ENCODE measurements around the gene PKN2. TPM values are rescaled to one million over a fixed set of nuclear protein-coding genes. Genes with fewer than 3 reads are reported as not detected.
A peak's percentile ranks its signal among the peaks of the same experiment; 100 is the strongest.

The PKN2 gene
- total and polyA plus RNA-seq, 2 donors (not counting 1 experiment from before 2014, with no cell fraction given) = 28.7 to 29.9 TPM

DNA sequence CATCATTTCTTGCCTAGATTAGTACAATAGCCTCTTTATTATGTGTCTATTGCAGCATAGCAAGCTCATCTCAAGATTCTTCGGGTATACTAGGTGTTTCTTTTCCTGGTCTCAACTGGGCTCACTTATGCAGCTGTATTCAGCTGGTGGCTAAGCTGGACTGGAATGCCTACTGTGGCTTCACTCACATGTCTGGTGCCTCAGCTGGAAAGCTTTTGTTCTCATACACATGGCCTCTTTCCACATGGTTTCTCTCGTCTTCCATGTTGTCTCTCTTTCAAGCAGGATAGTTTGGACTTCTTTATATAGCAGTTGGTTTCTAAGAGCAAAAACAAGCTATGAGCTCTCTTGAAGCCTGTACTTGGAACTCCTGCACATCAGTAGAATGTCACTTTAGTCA lies 45.2 kb downstream of the PKN2 start:
- Histone ChIP-seq H3K79me2 (ENCODE audit: control insufficient read depth, insufficient read depth, low read length) (peaks cover 50% of the 10 kb centered on the region), H3K4me3 (replicated peaks in 1 of 4; ENCODE audit: control extremely low read depth in 1 of 4, insufficient read depth in 1 of 4, low read depth in 3 of 4, low read length in 4 of 4) (no peak overlapping the region), H3K9ac (ENCODE audit: insufficient read depth, low read length) (no peak overlapping the region), H3K36me3 (ENCODE audit: control insufficient read depth, insufficient read depth, low read length) (no peaks in the 10 kb centered on the region), H2AFZ (ENCODE audit: low read length) (no peak overlapping the region), H3K27ac (ENCODE audit: insufficient read depth, low read length) (no peak overlapping the region), H3K27me3 (ENCODE audit: control insufficient read depth, insufficient read depth, low read length) (no peaks in the 10 kb centered on the region), H4K20me1 (ENCODE audit: control insufficient read depth, extremely low read depth, insufficient read depth, low read length) (no peaks in the 10 kb centered on the region), H3K4me1 (ENCODE audit: control insufficient read depth, extremely low read depth, insufficient read depth, low read length) (peaks cover 14% of the 10 kb centered on the region), H3K9me3 (ENCODE audit: control insufficient read depth, insufficient read depth, low read depth, low read length) (no peaks in the 10 kb centered on the region), H3K4me2 (ENCODE audit: extremely low read depth, insufficient read depth, low read length) (no peak overlapping the region)
- no peak for DNase-seq (ENCODE audit: low read depth in 2 of 2)
- no peak for TF ChIP-seq EZH2 (IDR thresholded peaks at IDR 0.05; ENCODE audit: low read length, missing control alignments)
- TF ChIP-seq CTCF (conservative IDR thresholded peaks at IDR 0.05 in 1 of 2, IDR thresholded peaks at IDR 0.05 in 1 of 2; ENCODE audit: low read depth in 1 of 2, low read length in 2 of 2) = no peak

DNA sequence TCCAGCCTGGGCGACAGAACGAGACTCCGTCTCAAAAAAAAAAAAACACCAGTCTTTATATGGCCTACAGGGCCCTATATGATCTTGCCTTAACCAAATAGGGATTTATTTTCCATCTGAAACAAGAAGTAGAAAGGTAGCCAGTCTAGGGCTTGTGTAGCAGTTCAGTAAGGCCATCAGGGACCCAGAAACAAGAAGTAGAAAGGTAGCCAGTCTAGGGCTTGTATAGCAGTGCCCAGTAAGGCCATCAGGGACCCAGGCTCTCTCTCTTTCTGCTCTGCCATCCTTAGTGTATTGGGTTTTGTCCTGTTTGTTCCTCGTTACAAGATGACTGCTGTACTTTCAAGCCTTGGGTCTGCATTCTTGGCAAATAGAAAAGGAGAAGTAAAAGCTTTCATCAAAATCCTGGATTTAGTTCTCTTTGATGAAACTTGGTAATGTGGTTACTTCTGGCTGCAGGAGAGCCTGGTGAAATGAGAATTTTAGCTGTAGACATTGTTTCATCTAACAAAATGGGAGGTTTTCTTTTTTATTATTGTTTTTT lies 46.1 kb downstream of the PKN2 start:
- no peaks in the 10 kb centered on the region for H4K20me1 ChIP-seq (ENCODE audit: control insufficient read depth, extremely low read depth, insufficient read depth, low read length)
- H3K4me2 ChIP-seq (ENCODE audit: extremely low read depth, insufficient read depth, low read length) = peak overlapping the region; percentile 44
- H3K4me3 ChIP-seq (replicated peaks in 1 of 4; ENCODE audit: control extremely low read depth in 1 of 4, insufficient read depth in 1 of 4, low read depth in 3 of 4, low read length in 4 of 4) = no peak overlapping the region

GRCh38 chr1:88730995-88731394 lies 46.9 kb downstream of the PKN2 start:
- H3K9me3 ChIP-seq (ENCODE audit: control insufficient read depth, insufficient read depth, low read depth, low read length) = no peaks in the 10 kb centered on the region
- peaks cover 14% of the 10 kb centered on the region for H3K4me1 ChIP-seq (ENCODE audit: control insufficient read depth, extremely low read depth, insufficient read depth, low read length)
- H3K36me3 ChIP-seq (ENCODE audit: control insufficient read depth, insufficient read depth, low read length) = no peaks in the 10 kb centered on the region
- TF ChIP-seq CTCF (conservative IDR thresholded peaks at IDR 0.05 in 1 of 2, IDR thresholded peaks at IDR 0.05 in 1 of 2; ENCODE audit: low read depth in 1 of 2, low read length in 2 of 2) (no peak), EZH2 (IDR thresholded peaks at IDR 0.05; ENCODE audit: low read length, missing control alignments) (no peak)
- H3K79me2 ChIP-seq (ENCODE audit: control insufficient read depth, insufficient read depth, low read length) = peaks cover 60% of the 10 kb centered on the region
- H2AFZ ChIP-seq (ENCODE audit: low read length) = no peak overlapping the region
- DNase-seq (ENCODE audit: low read depth in 2 of 2) = no peak
- peak overlapping the region in 2 of 4 experiments; percentile 14 to 35 for H3K4me3 ChIP-seq (replicated peaks in 1 of 4; ENCODE audit: control extremely low read depth in 1 of 4, insufficient read depth in 1 of 4, low read depth in 3 of 4, low read length in 4 of 4)
- no peaks in the 10 kb centered on the region for H3K27me3 ChIP-seq (ENCODE audit: control insufficient read depth, insufficient read depth, low read length)
- peak overlapping the region; percentile 31 for H3K27ac ChIP-seq (ENCODE audit: insufficient read depth, low read length)
- no peaks in the 10 kb centered on the region for H4K20me1 ChIP-seq (ENCODE audit: control insufficient read depth, extremely low read depth, insufficient read depth, low read length)
- peak overlapping the region; percentile 49 for H3K4me2 ChIP-seq (ENCODE audit: extremely low read depth, insufficient read depth, low read length)
- no peak overlapping the region for H3K9ac ChIP-seq (ENCODE audit: insufficient read depth, low read length)

More for the DNA sequence above, 46.1 kb downstream of the PKN2 start:
- Histone ChIP-seq H2AFZ (ENCODE audit: low read length) (no peak overlapping the region), H3K79me2 (ENCODE audit: control insufficient read depth, insufficient read depth, low read length) (peaks cover 56% of the 10 kb centered on the region), H3K27me3 (ENCODE audit: control insufficient read depth, insufficient read depth, low read length) (no peaks in the 10 kb centered on the region), H3K9me3 (ENCODE audit: control insufficient read depth, insufficient read depth, low read depth, low read length) (no peaks in the 10 kb centered on the region), H3K9ac (ENCODE audit: insufficient read depth, low read length) (no peak overlapping the region), H3K27ac (ENCODE audit: insufficient read depth, low read length) (peak overlapping the region; percentile 31), H3K36me3 (ENCODE audit: control insufficient read depth, insufficient read depth, low read length) (no peaks in the 10 kb centered on the region), H3K4me1 (ENCODE audit: control insufficient read depth, extremely low read depth, insufficient read depth, low read length) (peaks cover 14% of the 10 kb centered on the region)
- DNase-seq (ENCODE audit: low read depth in 2 of 2) = no peak
- no peak for TF ChIP-seq EZH2 (IDR thresholded peaks at IDR 0.05; ENCODE audit: low read length, missing control alignments)
- no peak for TF ChIP-seq CTCF (conservative IDR thresholded peaks at IDR 0.05 in 1 of 2, IDR thresholded peaks at IDR 0.05 in 1 of 2; ENCODE audit: low read depth in 1 of 2, low read length in 2 of 2)

All from fibroblast of lung (primary cell).